Common myeloid progenitor, CD34-positive (primary cell): ENCODE data around the gene MAGEB5. TPM values are rescaled to one million over a fixed set of nuclear protein-coding genes. Genes with fewer than 3 reads are reported as not detected.
"Not testable (repeated sequence)": the region's sequence is repeated elsewhere in the genome, so short reads cannot be mapped to it uniquely, and the experiment has no call there.

Experiments
- CTCF ChIA-PET: fragments of 350-600 bp; sonication (Branson Sonifier 250); formaldehyde crosslinking; loops from one replicate; lab custom pipeline; 2021; ENCODE audit warnings: antibody characterized with exemption; lab: Charles Lee
- POLR2A ChIA-PET: fragments of 350-600 bp; sonication (Branson Sonifier 250); formaldehyde crosslinking; loops from one replicate; lab custom pipeline; 2021; ENCODE audit warnings: antibody characterized with exemption; lab: Charles Lee
- DNase-seq, 3 donors: peaks; one replicate each; pipeline versions ENCODE4 v3.0.0 to v3.0.0-alpha.2; 2013
- H3K27ac ChIP-seq, 2 experiments: 1 replicate in 1 of 2; 2 replicates in 1 of 2; pipeline ENCODE4 v1.7.0; 2013; ENCODE audit warnings: inconsistent platforms in 2 of 2, low read length in 2 of 2, mild to moderate bottlenecking in 2 of 2, low read depth in 1 of 2, moderate library complexity in 1 of 2; ENCODE audit not compliant: severe bottlenecking in 2 of 2, insufficient read depth in 1 of 2, poor library complexity in 1 of 2
- H3K27me3 ChIP-seq, 5 experiments: replicated peaks in 2 of 5; 1 replicate in 3 of 5; 2 replicates in 2 of 5; pipeline versions ENCODE4 v1.6.1 to v1.7.0; 2013; ENCODE audit warnings: low read length in 4 of 5, mild to moderate bottlenecking in 2 of 5, moderate library complexity in 2 of 5, inconsistent platforms in 1 of 5; ENCODE audit not compliant: insufficient read depth in 5 of 5, control insufficient read depth in 4 of 5
- H3K36me3 ChIP-seq, 4 experiments: 1 replicate in 2 of 4; 2 replicates in 2 of 4; pipeline versions ENCODE4 v1.6.1 to v1.7.0; 2013; ENCODE audit warnings: low read length in 3 of 4, control low read depth in 1 of 4, mild to moderate bottlenecking in 1 of 4; ENCODE audit not compliant: control insufficient read depth in 4 of 4, insufficient read depth in 4 of 4
- H3K4me1 ChIP-seq, 4 experiments: 1 replicate in 3 of 4; 2 replicates in 1 of 4; pipeline versions ENCODE4 v1.6.1 to v1.7.1; 2013; ENCODE audit warnings: low read length in 3 of 4, mild to moderate bottlenecking in 3 of 4, control low read depth in 1 of 4, inconsistent platforms in 1 of 4, moderate library complexity in 1 of 4; ENCODE audit not compliant: control insufficient read depth in 4 of 4, insufficient read depth in 4 of 4; ENCODE audit errors: control extremely low read depth in 1 of 4
- H3K4me3 ChIP-seq, 7 experiments: 1 replicate in 4 of 7; 2 replicates in 3 of 7; pipeline versions ENCODE4 v1.5.1 to v1.7.0; 2013; ENCODE audit warnings: mild to moderate bottlenecking in 7 of 7, low read length in 6 of 7, moderate library complexity in 6 of 7, inconsistent platforms in 2 of 7, low read depth in 2 of 7, control low read depth in 1 of 7; ENCODE audit not compliant: insufficient read depth in 4 of 7, control insufficient read depth in 1 of 7; ENCODE audit errors: extremely low read depth in 1 of 7
- H3K9me3 ChIP-seq, 5 experiments: 1 replicate in 4 of 5; 2 replicates in 1 of 5; pipeline versions ENCODE4 v1.6.1 to v1.7.1; 2013; ENCODE audit warnings: low read length in 4 of 5, mild to moderate bottlenecking in 2 of 5, inconsistent platforms in 1 of 5, low read depth in 1 of 5, moderate library complexity in 1 of 5; ENCODE audit not compliant: control insufficient read depth in 4 of 5, insufficient read depth in 2 of 5; ENCODE audit errors: control extremely low read depth in 1 of 5
- WGBS: methylation state at CpG from one replicate; pipeline ENCODE4 v1.1.5; 2013; ENCODE audit not compliant: insufficient coverage; 5-methylcytosine and 5-hydroxymethylcytosine counted together
- polyA plus RNA-seq: library from polyadenylated mRNA; unstranded; fragments of 120-200 nt; gene quantifications from one replicate; pipeline ENCODE4 v1.2.1, GENCODE V29; 2013

MAGEB5 gene
- not detected for polyA plus RNA-seq

- DNase-seq, result no peak
- Histone ChIP-seq H3K4me1 (no peaks in the 10 kb centered on the region), H3K4me3 (no peak within 1 kb of the TSS), H3K27me3 (no peaks in the 10 kb centered on the region), H3K36me3 (no peaks in the 10 kb centered on the region), H3K27ac (no peak within 1 kb of the TSS), H3K9me3 (peaks cover 0 to 2% (median 0%) of the 10 kb centered on the region in 5 experiments)
- WGBS, result 70% methylated on average over 3 of the region's 5 CpGs
- ChIA-PET POLR2A (no interaction called here), CTCF (no interaction called here)
These were observed at the start of gene MAGEB5 for GRCh38 chrX:26215869-26216268. Gene MAGEB5 (plus strand): TSS chrX:26216169. CDS start chrX:26217302, 1,133 bp downstream.

- Histone ChIP-seq H3K9me3 (peaks cover 0 to 5% (median 0%) of the 10 kb centered on the region in 5 experiments), H3K27me3 (no peaks in the 10 kb centered on the region), H3K4me1 (no peaks in the 10 kb centered on the region), H3K36me3 (no peaks in the 10 kb centered on the region), H3K4me3 (no peak within 1 kb of the TSS), H3K27ac (no peak within 1 kb of the TSS)
- ChIA-PET POLR2A (no interaction called here), CTCF (interaction anchor here (0.6 kb wide), 1 partner anchor 74 kb away, joined by 3 read pairs; no protein-coding TSS in a partner anchor)
- WGBS, result 83% methylated on average over 13 of the region's 17 CpGs
- DNase-seq, result no peak
These were observed 23.8 kb upstream of the MAGEB5 start, which contains the start of gene MAGEB6 for GRCh38 chrX:26192204-26192603. Gene MAGEB6 (plus strand): TSS chrX:26192440. CDS start chrX:26193847, 1,407 bp downstream.

GRCh38 chrX:26203561-26203960 is 12.4 kb upstream of the MAGEB5 start:
- H3K9me3 ChIP-seq, result no peaks in the 10 kb centered on the region
- CTCF ChIA-PET, result no interaction called here
- no peaks in the 10 kb centered on the region for H3K36me3 ChIP-seq
- no peak overlapping the region for H3K27ac ChIP-seq
- POLR2A ChIA-PET, result no interaction called here
- no peaks in the 10 kb centered on the region for H3K4me1 ChIP-seq
- no peaks in the 10 kb centered on the region for H3K27me3 ChIP-seq
- DNase-seq, result no peak
- H3K4me3 ChIP-seq, result no peak overlapping the region

- H3K4me3 ChIP-seq, H3K27ac ChIP-seq, POLR2A ChIA-PET, H3K36me3 ChIP-seq, DNase-seq, H3K9me3 ChIP-seq, CTCF ChIA-PET, H3K27me3 ChIP-seq, H3K4me1 ChIP-seq: not testable (repeated sequence)
- WGBS, result 96% methylated on average over 20 of the region's 27 CpGs
These were observed 11.3 kb upstream of the MAGEB5 start for GRCh38 chrX:26204717-26205116.

- ChIA-PET CTCF (no interaction called here), POLR2A (no interaction called here)
- DNase-seq, result no peak
- Histone ChIP-seq H3K9me3 (no peaks in the 10 kb centered on the region), H3K36me3 (no peaks in the 10 kb centered on the region), H3K27ac (no peak overlapping the region), H3K4me3 (no peak overlapping the region), H3K27me3 (no peaks in the 10 kb centered on the region), H3K4me1 (no peaks in the 10 kb centered on the region)
- 53% methylated on average over 2 of the region's 3 CpGs for WGBS
These were observed 8.0 kb upstream of the MAGEB5 start for GRCh38 chrX:26208012-26208411.

GRCh38 chrX:26219351-26219750 is 3.4 kb downstream of the MAGEB5 start:
- no peak overlapping the region for H3K27ac ChIP-seq
- H3K9me3 ChIP-seq, result peaks cover 0 to 2% (median 0%) of the 10 kb centered on the region in 5 experiments
- ChIA-PET CTCF (no interaction called here), POLR2A (no interaction called here)
- no peaks in the 10 kb centered on the region for H3K27me3 ChIP-seq
- 84% methylated on average over 7 of the region's 7 CpGs for WGBS
- H3K4me1 ChIP-seq, result no peaks in the 10 kb centered on the region
- H3K36me3 ChIP-seq, result no peaks in the 10 kb centered on the region
- H3K4me3 ChIP-seq, result no peak overlapping the region
- no peak for DNase-seq

- Histone ChIP-seq H3K36me3 (no peaks in the 10 kb centered on the region), H3K27ac (no peak overlapping the region), H3K9me3 (peaks cover 0 to 3% (median 0%) of the 10 kb centered on the region in 5 experiments), H3K4me3 (no peak overlapping the region), H3K4me1 (no peaks in the 10 kb centered on the region), H3K27me3 (no peaks in the 10 kb centered on the region)
- no CpG with 5 or more reads among the region's 1 CpG for WGBS
- ChIA-PET POLR2A (no interaction called here), CTCF (no interaction called here)
- no peak for DNase-seq
These were observed 18.2 kb downstream of the MAGEB5 start for GRCh38 chrX:26234177-26234576.
